AG04449 (cell line): ENCODE data around the gene CILP2.

Source experiments
- CTCF ChIA-PET: fragments of 350-600 bp; formaldehyde crosslinking; extraction: SDS; loops from one replicate; lab custom pipeline; 2021; ENCODE audit warnings: antibody characterized with exemption; lab: Yijun Ruan, JAX
- POLR2A ChIA-PET: fragments of 400-600, 350-600 bp; formaldehyde crosslinking; extraction: SDS; loops from one replicate; lab custom pipeline; 2020; ENCODE audit warnings: antibody characterized with exemption, inconsistent platforms; lab: Yijun Ruan, JAX
- DNase-seq: peaks from one replicate; pipeline ENCODE4 v3.0.0-alpha.2; 2010; ENCODE audit warnings: low read depth, low spot score
- H3K4me3 ChIP-seq: 2 replicates; pipeline ENCODE4 v1.5.1; 2011; ENCODE audit warnings: low read depth, mild to moderate bottlenecking, control low read depth, low read length
- TF ChIP-seq, protein P1 (sequence below): IDR thresholded peaks from one replicate; pipeline ENCODE4 v1.5.1; 2011; ENCODE audit warnings: mild to moderate bottlenecking, moderate library complexity, low read length, control low read depth, inconsistent platforms; ENCODE audit not compliant: insufficient read depth; ENCODE audit errors: missing control alignments

The CILP2 gene

GRCh38 chr19:19517235-19517619 lies 20.8 kb upstream of the CILP2 start:
- ChIA-PET CTCF (interaction anchor here (1.2 to 3.5 kb wide), 3 partner anchors 15 to 156 kb away, joined by 3 to 22 read pairs (median 3); no protein-coding TSS in a partner anchor), POLR2A (no interaction called here)
- no peak overlapping the region for H3K4me3 ChIP-seq
- TF ChIP-seq, protein P1, sequence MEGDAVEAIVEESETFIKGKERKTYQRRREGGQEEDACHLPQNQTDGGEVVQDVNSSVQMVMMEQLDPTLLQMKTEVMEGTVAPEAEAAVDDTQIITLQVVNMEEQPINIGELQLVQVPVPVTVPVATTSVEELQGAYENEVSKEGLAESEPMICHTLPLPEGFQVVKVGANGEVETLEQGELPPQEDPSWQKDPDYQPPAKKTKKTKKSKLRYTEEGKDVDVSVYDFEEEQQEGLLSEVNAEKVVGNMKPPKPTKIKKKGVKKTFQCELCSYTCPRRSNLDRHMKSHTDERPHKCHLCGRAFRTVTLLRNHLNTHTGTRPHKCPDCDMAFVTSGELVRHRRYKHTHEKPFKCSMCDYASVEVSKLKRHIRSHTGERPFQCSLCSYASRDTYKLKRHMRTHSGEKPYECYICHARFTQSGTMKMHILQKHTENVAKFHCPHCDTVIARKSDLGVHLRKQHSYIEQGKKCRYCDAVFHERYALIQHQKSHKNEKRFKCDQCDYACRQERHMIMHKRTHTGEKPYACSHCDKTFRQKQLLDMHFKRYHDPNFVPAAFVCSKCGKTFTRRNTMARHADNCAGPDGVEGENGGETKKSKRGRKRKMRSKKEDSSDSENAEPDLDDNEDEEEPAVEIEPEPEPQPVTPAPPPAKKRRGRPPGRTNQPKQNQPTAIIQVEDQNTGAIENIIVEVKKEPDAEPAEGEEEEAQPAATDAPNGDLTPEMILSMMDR, result no peak
- DNase-seq, result no peak

DNA sequence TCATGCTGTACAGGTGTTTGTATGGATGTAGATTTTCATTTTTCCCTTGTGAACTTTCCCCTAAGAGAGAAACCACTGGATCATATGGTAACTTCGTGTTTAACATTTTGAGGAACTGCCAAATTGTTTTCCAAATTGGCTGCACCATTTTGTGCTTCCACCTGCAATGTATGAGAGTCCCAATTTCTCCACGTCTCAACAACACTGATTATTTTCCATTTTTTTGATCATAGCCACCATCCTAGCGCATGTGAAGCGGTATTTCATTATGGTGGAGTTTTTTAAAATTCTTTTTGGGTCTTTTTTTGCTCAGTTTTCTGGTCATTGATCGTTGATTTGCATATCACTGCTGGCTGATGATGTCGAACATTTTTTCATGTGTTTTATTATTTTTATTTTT lies 17.1 kb upstream of the CILP2 start:
- H3K4me3 ChIP-seq, result no peak overlapping the region
- TF ChIP-seq, protein P1, result no peak
- POLR2A ChIA-PET, result no interaction called here
- DNase-seq, result no peak
- CTCF ChIA-PET, result interaction anchor here (1.3 kb wide), 1 partner anchor 33 kb away, joined by 4 read pairs; no protein-coding TSS in a partner anchor

DNA sequence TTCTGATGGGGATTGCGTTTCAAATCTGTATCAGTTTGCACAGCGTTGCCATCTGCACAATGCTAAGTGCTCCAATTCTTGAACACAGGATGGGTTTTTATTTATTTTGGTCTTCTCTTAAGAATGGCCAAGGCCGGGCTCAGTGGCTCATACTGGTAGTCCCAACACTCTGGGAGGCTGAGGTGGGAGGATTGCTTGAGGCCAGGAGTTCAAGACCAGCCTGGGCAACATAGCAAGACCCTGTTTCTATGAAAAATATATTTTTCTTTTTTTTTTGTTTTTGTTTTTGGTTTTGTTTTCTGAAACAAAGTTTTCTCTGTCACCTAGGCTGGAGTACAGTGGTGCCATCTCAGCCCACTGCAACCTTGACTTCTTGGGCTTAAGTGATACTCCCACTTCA lies 14.9 kb upstream of the CILP2 start:
- ChIA-PET POLR2A (no interaction called here), CTCF (interaction anchor here (1.2 kb wide), 1 partner anchor 9 kb away, joined by 3 read pairs; no protein-coding TSS in a partner anchor)
- no peak for DNase-seq
- TF ChIP-seq, protein P1, result no peak
- H3K4me3 ChIP-seq, result no peak overlapping the region

- no peak for DNase-seq
- H3K4me3 ChIP-seq, result no peak overlapping the region
- ChIA-PET POLR2A (no interaction called here), CTCF (interaction anchor here (0.7 to 1.2 kb wide), 2 partner anchors 8 to 120 kb away, joined by 3 read pairs; no protein-coding TSS in a partner anchor)
- TF ChIP-seq, protein P1, result no peak
Measured at GRCh38 chr19:19524053-19524452, 14.0 kb upstream of the CILP2 start.

DNA sequence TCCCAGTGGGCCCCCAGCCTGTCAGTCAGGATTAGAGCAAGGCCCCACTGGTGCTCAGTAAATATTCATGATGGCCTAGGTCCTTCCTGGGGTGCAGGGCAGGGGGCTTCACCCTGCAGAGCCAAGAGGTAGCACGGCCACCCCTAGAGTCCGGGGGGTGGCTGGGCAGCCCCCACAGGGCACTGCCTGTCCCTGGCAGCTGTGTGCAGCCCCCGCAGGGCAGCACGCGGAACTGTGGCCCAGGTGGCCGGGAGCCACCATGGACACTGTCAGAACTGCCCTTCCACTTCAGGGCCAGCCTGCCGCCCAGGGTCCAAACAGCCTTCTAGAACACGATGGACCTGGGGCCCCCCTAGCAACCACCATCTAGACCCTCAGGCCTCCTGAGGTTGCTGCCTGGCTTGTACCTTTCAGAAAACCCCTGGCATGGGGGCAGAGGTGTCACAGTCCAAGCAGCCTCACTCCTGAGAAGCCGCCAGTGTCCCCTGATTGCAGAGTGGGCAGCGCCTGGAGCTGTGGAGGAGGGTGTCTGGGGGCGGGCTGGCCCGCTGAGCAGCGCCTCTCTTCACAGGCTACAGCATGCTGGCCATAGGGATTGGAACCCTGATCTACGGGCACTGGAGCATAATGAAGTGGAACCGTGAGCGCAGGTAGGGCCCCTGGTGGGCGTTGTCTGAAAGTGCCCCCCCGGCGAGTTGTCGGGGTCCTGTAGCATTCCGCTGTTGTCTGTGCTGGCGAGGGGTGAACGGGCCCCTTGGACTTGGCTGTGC lies 12.3 kb upstream of the CILP2 start:
- ChIA-PET CTCF (interaction anchor here (1.7 to 8.6 kb wide), 2 partner anchors 26 to 118 kb away, joined by 7 to 142 read pairs; partner anchors contain the start of gene GMIP), POLR2A (no interaction called here)
- no peak for DNase-seq
- TF ChIP-seq, protein P1, result no peak
- no peak overlapping the region for H3K4me3 ChIP-seq
